Peyer's patch (tissue), 4 donors: Measurements from ENCODE around the gene HDGFL2. TPM values are rescaled to one million over a fixed set of nuclear protein-coding genes. Genes with fewer than 3 reads are reported as not detected.

Source experiments
- DNase-seq, 3 donors: peaks; one replicate each; pipeline ENCODE4 v3.0.0-alpha.2; 2017 to 2019
- H3K27ac ChIP-seq, 4 donors: fragments of 200-600 bp; sonication (generic); one replicate each; pipeline ENCODE4 v1.5.1; 2016 to 2019
- H3K27me3 ChIP-seq, 2 donors: fragments of 200-600 bp; sonication (generic); one replicate each; pipeline ENCODE4 v1.5.1; 2019
- H3K36me3 ChIP-seq, 3 donors: fragments of 200-600 bp; sonication (generic); one replicate each; pipeline ENCODE4 v1.5.1; 2016 to 2019
- H3K4me1 ChIP-seq, 4 donors: fragments of 200-600 bp; sonication (generic); one replicate each; pipeline ENCODE4 v1.5.1; 2016 to 2019
- H3K4me3 ChIP-seq, 4 donors: fragments of 200-600 bp; sonication (generic); 1 replicate in 3 of 4; 2 replicates in 1 of 4; pipeline ENCODE4 v1.5.1; 2016 to 2019; ENCODE audit warnings: mild to moderate bottlenecking in 1 of 4
- H3K9me3 ChIP-seq, 4 donors: fragments of 200-600 bp; sonication (generic); one replicate each; pipeline ENCODE4 v1.5.1; 2016 to 2019; ENCODE audit warnings: mild to moderate bottlenecking in 1 of 4
- CTCF ChIP-seq, 6 experiments: fragments of 450-650 bp in 4 of 6; fragments of 200-600 bp in 2 of 6; sonication (generic) in 1 of 6; IDR thresholded peaks; one replicate each; pipeline ENCODE4 v1.5.1; 2017 to 2019; ENCODE audit warnings: antibody characterized with exemption in 6 of 6, mild to moderate bottlenecking in 3 of 6, moderate library complexity in 1 of 6
- POLR2A ChIP-seq, 2 donors: fragments of 450-650 bp; IDR thresholded peaks; one replicate each; pipeline ENCODE4 v1.5.1; 2017; ENCODE audit warnings: antibody characterized with exemption in 2 of 2, mild to moderate bottlenecking in 2 of 2, moderate library complexity in 2 of 2
- total RNA-seq, 4 donors: library from RNA; depleted of rRNA; stranded (reverse); fragments of >200 nt; gene quantifications; one replicate each; pipeline ENCODE4 v1.1.0, GENCODE V29; 2016

Gene HDGFL2
- total RNA-seq, 4 donors from 2014 or later: 20.5 to 73.4 (median 28.6) TPM

- DNase-seq: no peak
- Histone ChIP-seq H3K27ac (peak overlapping the region in 1 of 4 donors; percentile 68), H3K27me3 (no peaks in the 10 kb centered on the region), H3K36me3 (peaks cover 0 to 36% (median 0%) of the 10 kb centered on the region in 3 donors), H3K9me3 (no peaks in the 10 kb centered on the region), H3K4me1 (peaks cover 0 to 4% (median 0%) of the 10 kb centered on the region in 4 donors), H3K4me3 (no peak overlapping the region)
- no peak for TF ChIP-seq CTCF (IDR thresholded peaks at IDR 0.05)
- TF ChIP-seq POLR2A (IDR thresholded peaks at IDR 0.05): no peak
These were observed 29.3 kb upstream of the HDGFL2 start for GRCh38 chr19:4442819-4443146.

- DNase-seq: no peak
- Histone ChIP-seq H3K36me3 (peaks cover 0 to 40% (median 0%) of the 10 kb centered on the region in 3 donors), H3K27me3 (no peaks in the 10 kb centered on the region), H3K4me3 (no peak overlapping the region), H3K9me3 (no peaks in the 10 kb centered on the region), H3K27ac (no peak overlapping the region), H3K4me1 (peaks cover 0 to 4% (median 0%) of the 10 kb centered on the region in 4 donors)
- TF ChIP-seq CTCF (IDR thresholded peaks at IDR 0.05): no peak
- TF ChIP-seq POLR2A (IDR thresholded peaks at IDR 0.05): no peak
These were observed 28.9 kb upstream of the HDGFL2 start for GRCh38 chr19:4443188-4443587.

- Histone ChIP-seq H3K4me1 (peaks cover 0 to 4% (median 0%) of the 10 kb centered on the region in 4 donors), H3K9me3 (no peaks in the 10 kb centered on the region), H3K4me3 (no peak overlapping the region), H3K27me3 (no peaks in the 10 kb centered on the region), H3K36me3 (peaks cover 0 to 49% (median 0%) of the 10 kb centered on the region in 3 donors), H3K27ac (no peak overlapping the region)
- DNase-seq: no peak
- TF ChIP-seq CTCF (IDR thresholded peaks at IDR 0.05) (no peak), POLR2A (IDR thresholded peaks at IDR 0.05) (no peak)
These were observed 27.9 kb upstream of the HDGFL2 start for GRCh38 chr19:4443966-4444764.

- H3K4me3 ChIP-seq: no peak overlapping the region
- DNase-seq: no peak
- H3K27ac ChIP-seq: no peak overlapping the region
- TF ChIP-seq CTCF (IDR thresholded peaks at IDR 0.05) (no peak), POLR2A (IDR thresholded peaks at IDR 0.05) (no peak)
- H3K4me1 ChIP-seq: peaks cover 0 to 4% (median 0%) of the 10 kb centered on the region in 4 donors
- no peaks in the 10 kb centered on the region for H3K9me3 ChIP-seq
- H3K27me3 ChIP-seq: no peaks in the 10 kb centered on the region
- peaks cover 0 to 58% (median 0%) of the 10 kb centered on the region in 3 donors for H3K36me3 ChIP-seq
These were observed 27.0 kb upstream of the HDGFL2 start for GRCh38 chr19:4444765-4445741.

GRCh38 chr19:4445963-4446703 lies 26.0 kb upstream of the HDGFL2 start:
- Histone ChIP-seq H3K36me3 (peaks cover 0 to 68% (median 0%) of the 10 kb centered on the region in 3 donors), H3K4me3 (no peak overlapping the region), H3K27ac (no peak overlapping the region), H3K9me3 (no peaks in the 10 kb centered on the region), H3K27me3 (no peaks in the 10 kb centered on the region), H3K4me1 (peaks cover 0 to 4% (median 0%) of the 10 kb centered on the region in 4 donors)
- DNase-seq: no peak
- TF ChIP-seq CTCF (IDR thresholded peaks at IDR 0.05): no peak
- no peak for TF ChIP-seq POLR2A (IDR thresholded peaks at IDR 0.05)
